ENCODE results near the gene LYPD4.

LYPD4 gene

DNA sequence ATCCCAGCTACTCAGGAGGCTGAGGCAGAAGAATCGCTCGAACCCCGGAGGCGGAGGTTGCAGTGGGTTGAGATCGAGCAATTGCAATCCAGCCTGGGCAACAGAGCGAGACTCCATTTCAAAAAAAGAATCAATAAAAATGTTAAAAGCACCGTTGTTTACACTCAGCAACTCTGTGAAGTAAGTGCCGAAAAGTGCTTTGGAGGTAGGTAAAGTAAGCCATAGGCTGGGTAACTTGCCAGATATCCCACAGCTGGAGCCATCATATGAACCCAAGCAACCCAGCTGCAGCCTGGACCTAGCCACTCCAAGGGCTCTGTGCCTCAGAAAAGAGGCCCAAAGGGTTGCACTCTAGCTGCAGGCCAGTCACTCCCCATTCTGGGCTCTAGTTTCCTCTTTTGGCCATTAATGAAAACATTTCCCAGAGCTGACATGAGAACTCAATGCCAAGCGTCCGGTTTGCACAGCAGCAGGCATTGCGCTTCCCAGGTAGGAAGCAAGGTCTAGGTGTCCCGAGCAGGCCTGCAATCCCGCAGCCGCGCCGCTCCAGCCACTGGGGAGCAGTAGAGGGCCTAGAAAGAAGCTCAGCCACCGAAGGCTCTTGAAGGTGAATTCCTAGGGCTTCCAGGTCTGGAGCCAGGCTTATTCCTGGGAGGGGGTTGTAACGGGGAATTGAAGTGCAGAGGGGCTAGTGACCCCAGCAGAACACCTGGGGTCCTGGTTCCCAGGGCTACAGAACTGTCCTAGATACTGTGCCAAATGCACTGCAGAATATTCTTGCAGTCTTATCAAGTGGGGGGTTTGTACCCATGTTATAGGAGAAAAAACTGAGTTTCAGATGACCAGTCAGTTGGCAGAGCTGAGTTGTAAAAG, 28.5 kb upstream of the LYPD4 start:
- DNase-seq (ENCODE audit: low spot score) = peak; percentile 72

DNA sequence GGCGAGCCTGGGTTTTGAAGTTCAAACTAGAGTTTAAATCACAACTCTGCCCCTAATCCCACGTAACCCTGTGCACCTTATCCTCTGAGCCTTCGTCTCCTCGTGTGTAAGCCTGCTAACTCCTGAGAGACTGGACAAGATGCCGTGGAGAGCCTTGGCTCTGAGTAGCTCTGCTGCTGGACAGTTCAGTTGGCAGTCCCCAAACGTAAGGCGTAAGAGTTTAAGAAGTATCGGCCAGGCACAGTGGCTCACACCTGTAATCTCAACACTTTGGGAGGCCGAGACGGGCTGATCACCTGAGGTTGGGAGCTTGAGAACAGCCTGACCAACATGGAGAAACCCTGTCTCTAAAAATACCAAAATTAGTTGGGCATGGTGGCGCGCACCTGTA, 27.9 kb upstream of the LYPD4 start:
- DNase-seq (ENCODE audit: low spot score) = no peak

DNA sequence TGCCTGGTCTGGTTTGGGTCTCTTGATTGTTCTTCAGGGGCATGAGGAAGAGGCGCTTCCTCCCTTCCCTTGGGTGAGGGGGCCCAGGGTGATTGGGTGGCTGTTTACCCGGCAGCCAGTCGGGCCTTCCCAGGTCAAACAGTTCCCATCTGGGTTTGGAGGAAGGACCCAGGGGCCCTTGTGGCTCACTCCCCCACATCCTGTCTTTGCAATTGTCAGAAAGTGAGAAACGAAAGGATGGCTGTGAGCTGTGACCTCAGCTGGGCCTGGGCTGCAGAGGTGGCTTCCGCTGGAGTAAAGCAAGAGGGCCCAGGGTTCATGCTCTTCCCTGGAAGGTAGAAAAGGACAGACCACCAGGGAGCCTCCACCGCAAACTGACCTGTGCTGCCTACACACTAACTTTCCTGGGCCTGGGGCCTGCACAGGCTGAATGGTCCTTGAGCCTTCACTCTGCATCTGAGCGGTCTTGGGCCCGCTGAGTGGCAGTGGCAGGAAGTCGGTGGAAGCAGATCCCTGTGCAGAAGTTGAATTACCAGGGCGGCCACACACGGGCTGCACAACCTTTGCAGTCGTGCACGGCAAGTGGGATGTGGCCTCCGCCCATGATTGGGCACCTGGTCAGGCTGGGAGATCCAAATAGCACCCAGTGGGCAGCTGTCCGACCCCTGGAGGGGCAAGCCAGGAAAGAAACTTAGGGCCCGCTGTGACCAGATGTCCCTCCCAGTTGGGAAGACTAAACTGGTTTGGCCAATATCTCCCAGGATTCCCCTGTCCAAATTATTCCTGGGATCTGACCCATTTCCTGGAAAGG, 27.3 kb upstream of the LYPD4 start:
- DNase-seq (ENCODE audit: low spot score) = no peak

DNA sequence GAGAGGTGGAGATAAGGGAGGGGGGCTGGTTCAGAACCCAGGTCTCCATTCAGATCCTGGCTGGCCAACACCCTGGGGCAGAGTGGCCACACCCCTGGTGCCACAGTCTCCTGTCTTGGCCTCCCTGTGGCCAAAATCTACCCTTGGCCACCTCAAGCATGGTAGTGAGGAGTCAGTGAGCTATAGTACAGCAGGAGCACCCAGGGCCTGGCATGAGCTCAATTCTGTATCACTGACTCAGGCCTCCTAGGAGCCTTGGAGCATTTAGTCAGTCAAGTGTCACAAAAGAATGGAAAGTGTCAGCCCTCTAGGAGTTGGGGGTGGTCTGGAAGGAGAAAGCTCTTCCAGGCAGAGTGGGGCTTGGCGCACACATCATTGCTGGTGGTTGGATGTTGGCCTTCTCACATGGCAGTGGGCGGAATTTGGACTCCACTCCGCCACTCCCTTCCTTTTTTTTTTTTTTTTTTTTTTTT, 26.0 kb upstream of the LYPD4 start:
- peak; percentile 82 for DNase-seq (ENCODE audit: low spot score)

DNA sequence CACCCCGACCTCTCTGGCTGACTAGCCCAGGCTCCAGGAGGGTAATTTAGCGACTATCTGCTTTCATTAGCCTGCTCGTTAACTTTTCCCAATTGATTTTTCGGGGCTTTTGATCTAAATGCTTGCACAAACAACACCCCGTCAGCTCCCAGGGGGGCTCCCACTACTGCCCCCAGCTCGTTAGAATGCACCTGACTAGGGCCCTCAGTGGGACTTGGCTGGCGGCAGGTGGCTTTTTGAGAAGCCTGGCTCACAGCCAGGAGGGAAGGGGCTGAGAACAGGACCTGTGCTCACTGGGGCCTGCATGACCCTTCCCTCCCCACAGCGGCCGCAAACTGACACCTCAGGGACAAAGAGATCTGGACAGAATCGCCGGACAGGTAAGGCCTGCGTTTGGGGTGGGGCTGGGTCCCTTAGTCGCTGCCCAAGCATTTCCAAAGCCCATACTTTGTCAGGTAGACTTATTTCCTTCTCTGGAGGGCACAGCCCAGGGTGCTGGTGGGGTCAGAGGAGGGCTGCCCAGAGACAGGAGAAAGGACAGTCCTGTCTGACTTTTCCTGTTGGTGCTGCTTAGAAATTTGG, 25.0 kb upstream of the LYPD4 start:
- no peak for DNase-seq (ENCODE audit: low spot score)

DNA sequence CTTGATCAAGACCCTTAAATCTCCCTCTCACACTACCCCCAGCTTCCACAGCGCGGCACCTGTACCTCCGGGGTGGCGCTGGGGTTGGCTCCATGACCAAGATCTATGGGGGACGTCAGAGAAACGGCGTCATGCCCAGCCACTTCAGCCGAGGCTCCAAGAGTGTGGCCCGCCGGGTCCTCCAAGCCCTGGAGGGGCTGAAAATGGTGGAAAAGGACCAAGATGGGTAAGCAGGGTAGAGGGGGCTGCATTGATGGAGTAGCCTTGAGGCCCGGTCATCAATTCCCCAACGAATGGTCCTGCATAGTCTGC, 24.5 kb upstream of the LYPD4 start:
- DNase-seq (ENCODE audit: low spot score) = no peak

DNA sequence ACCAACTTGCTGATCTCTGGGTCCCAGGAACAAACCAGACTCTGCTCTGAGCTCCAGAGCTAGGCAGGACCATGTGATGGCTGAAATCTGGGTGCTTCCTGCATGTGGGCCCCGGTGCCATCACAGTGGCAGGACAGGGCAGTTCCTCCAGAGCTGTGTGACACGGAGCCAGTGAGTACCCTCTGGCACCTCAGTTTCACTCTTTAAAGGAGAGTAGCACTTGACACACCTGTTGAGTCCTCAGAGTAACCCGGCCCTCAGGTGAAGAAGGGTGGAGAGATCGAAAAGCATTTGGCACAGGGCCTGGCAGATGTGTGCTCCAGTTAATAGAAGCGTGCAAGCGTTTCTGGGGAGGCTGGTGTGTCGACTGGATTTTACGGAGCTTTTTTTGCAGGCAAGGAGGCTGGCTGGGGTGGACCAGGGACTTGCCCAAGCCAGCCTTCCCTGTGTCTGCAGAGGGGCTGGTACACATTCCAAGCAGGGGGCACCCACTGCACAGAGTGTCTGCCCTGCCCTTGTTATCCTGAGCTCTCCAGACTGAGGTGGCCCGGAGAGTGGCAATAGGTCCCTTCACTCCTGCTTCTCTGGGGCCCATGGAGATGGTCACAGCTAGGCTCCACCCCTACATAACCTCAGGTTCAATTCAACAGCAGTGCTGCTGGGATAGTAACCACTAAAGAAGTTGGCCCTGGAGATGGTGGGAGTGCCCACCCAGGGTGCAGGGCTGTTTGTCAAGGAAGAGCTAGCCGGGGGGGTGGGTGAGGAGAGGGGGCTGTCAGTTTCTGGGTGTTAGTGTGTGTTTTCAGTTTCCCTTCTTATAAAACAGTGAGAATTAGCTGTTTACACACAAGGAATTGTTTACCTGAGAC, 23.9 kb upstream of the LYPD4 start:
- DNase-seq (ENCODE audit: low spot score) = no peak

DNA sequence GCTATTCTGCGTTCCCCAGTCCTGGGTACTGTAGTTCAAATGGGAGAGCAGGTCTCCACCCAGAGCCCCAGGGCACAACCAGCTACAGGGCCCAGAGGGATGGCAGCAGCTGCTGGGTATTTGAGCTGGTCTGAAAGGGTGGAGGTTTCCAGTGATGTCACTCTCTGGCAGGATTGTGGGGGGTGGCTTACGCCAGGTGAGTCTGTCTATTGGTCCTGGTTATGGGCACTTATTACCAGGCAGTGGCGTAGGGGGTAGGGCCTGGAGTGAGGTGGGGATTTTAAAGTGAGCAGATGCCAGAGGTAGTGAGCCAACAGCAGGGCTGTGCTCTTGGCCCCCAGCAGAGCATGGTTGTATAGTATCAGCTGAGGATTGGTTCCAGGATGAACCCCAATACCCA, 21.8 kb upstream of the LYPD4 start:
- DNase-seq (ENCODE audit: low spot score) = no peak

DNA sequence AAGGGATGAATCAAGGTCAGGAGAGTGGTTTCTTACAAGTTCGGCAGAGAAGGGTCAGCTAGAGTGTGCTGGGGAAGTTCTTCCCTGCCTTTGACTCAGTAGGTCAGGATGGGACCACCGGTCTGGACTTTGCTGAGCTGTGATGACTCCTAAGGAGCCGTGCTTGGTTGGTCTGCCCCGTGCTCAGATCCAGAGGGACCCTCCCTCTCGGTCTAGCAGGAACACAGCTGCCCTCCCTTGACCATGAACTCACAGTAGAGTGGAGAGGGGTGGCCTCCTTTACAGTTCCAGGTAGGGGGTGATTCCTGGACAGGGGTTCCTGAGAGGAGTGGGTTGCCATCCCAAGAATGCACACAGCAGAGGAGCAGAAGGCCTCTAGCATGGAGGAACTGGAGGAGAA, 19.9 kb upstream of the LYPD4 start:
- DNase-seq (ENCODE audit: low spot score) = no peak

DNA sequence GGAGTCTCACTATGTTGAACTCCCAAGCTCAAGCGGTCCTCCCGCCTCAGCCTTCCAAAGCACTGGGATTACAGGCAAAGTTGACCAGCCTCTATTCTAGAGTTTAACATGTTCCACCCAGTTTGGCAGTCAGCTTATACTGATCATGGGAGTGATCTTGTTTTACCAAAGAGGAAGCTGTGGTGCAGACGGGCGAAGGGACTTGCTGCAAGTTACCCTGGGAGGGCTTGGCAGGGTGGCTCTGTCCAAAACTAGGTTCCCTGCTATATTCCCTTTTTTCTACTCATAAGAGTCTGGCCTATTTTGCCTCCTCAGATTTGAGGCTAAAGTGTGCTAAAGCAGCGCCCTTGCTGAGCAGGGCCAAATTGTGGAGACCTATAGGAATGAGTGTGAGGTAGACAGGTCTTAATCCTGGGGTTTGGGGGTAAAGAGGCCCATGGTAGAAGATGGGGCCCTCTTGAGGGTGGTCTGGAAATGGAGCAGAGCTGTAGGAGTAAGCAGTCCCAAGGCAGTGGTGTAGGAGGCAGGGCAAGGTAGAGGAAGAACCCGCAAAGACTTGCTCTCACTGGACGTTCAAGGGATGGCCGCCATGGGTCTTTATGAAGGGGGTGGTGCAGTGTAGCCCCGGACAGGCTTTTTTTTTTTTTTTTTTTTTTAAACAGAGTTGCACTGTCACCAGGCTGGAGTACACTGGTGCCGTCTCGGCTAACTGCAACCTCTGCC, 18.9 kb upstream of the LYPD4 start:
- DNase-seq (ENCODE audit: low spot score) = no peak

DNA sequence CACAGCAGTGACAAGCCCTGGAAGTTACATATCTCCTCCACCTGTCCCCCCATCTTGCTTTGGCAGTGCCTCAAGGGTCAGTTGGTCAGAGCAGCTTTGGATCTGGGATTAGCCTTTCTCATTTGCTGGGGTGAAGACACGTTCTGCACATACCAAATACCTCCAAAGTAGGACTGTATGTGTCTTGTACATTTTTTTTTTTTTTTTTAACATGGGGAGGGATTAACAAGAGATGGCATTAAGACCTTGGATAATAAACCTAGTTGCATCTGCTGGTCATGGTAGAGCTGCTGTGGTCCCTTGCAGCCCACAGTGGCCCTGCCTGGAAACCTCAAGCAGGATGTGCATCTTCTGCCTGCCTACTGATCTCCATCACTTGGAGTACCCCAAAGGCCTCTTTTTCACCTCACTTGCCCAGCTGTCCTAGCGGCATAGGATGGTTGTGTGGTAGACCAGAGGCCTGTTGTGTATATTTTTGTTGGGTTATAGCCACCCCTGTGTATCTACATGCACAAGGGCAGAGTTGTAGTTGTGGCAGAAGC, 18.0 kb upstream of the LYPD4 start:
- DNase-seq (ENCODE audit: low spot score) = no peak

DNA sequence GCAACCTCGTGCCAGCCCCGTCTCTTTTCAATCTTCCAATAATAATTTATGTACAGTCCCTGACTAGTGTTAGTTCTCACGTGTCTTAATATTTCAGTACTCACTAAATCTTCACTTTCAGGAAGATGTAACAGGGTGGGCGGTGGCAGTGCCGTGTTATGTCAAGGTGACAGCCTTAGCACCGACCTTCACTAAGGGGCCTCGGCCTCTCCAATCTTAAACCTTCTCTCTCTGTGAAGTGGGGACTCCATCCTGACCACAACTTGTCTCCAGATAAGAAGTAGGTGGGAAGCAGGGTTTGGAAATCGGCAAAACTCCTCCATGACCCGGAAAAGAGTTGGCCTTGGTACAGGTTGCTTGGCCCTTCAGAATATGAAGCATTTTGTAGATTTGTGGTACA, 17.4 kb upstream of the LYPD4 start:
- no peak for DNase-seq (ENCODE audit: low spot score)

DNA sequence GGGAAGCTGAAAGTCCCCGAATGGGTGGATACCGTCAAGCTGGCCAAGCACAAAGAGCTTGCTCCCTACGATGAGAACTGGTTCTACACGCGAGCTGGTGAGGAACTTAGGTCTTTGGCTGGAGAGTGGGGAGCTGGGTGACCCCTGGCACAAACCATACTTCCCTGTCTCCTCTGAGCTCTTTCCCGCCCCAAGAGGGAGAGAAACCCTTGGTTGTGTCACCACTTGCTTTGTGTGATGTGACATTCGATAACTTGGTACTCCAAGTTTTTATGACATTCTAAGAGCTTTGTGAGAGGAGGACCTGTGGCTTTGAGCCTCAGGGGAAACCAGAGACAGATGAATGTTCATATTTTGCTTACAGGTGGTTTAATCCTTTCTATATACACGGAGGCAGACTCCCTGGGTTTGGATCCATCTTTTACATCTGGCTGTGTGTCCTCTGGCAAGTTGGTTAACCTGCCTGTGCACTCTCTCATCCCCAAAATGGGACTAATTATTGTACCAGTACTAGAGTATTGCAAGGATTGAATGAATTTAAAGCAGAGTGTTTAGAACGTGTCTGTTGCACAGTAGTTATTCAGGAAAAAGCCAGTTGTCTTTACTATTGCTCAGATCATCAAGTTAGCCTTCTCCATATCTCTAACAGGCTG, 16.8 kb upstream of the LYPD4 start:
- no peak for DNase-seq (ENCODE audit: low spot score)

DNA sequence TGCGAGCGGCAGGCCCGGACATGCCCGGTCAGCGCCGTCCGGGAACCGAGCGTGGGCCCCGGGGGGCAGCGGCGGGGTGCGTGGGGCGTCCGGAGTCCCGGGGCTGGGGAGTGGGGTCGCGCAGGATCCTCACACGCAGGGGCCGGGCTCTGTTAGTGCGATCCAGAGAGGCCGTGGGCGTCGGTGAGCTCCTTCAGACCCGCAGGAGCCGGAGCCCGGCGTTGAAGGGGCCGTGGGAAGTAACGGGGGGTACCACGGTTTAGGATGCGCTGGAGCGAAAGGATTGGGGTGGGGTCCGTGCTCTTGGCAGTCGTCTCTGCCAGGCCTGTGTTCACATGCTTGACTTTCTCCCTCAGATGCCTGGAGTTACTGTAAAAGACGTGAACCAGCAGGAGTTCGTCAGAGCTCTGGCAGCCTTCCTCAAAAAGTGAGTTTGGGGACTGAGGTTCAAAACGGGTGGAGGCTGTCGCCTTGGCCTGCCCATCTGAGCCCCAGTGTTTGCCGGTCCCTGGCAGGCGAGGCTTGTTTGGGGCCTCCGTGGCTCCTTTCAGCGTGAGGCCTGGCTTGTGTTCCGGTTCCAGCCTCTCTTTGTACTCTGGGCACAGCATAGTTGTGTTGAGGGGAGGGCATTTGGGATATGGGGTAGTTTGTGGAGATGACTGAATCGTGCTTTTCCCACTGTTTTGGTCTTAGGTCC, 16.1 kb upstream of the LYPD4 start:
- no peak for DNase-seq (ENCODE audit: low spot score)

DNA sequence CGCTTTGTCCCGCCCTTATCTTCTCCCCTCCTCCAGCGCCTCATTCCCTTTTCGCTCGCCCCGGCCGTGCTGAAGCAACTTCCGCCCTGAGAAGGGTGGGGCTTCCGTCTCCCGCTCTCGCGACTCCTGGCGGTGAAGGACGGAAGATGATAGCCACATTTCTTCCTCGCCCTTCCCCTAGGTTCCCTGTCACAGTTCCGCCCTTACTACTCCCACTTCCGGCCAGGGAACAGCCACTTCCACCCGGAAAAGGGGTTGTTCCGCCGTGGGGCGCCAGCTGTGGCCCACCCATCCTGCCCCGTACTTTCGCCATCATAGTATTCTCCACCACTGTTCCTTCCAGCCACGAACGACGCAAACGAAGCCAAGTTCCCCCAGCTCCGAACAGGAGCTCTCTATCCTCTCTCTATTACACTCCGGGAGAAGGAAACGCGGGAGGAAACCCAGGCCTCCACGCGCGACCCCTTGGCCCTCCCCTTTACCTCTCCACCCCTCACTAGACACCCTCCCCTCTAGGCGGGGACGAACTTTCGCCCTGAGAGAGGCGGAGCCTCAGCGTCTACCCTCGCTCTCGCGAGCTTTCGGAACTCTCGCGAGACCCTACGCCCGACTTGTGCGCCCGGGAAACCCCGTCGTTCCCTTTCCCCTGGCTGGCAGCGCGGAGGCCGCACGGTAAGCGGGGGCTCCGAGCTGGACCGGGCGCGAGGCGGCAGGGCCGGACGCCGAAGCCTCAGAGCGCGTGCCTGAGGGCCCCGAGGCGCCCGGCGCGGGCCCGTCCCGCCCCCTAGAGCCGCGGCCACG, 15.3 kb upstream of the LYPD4 start, which contains the start of gene RPS19:
Gene RPS19 (plus strand): TSS at position 638 of the 801 bp plus-strand sequence. CDS start 520 bp downstream, outside the sequence.
- peak; percentile 95 for DNase-seq (ENCODE audit: low spot score)

DNA sequence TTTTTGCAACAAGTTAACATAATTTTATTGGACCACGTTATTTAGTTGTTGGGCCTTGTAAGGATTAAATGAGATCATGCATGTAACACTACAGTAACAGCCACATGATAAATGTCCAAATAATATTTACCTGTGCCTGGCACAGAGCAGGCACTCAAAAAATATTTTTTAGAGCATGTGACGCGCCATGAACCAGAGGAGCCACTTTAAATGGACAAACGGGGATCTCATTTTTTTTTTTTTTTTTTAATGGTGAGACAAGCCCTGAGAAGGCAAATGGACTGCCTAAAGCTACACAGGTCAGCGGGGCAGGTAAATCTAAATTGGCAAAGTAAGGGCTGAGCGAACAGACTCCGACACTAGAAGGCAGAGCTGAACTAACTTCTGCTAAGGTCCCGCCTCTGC, 14.7 kb upstream of the LYPD4 start:
- DNase-seq (ENCODE audit: low spot score) = no peak

DNA sequence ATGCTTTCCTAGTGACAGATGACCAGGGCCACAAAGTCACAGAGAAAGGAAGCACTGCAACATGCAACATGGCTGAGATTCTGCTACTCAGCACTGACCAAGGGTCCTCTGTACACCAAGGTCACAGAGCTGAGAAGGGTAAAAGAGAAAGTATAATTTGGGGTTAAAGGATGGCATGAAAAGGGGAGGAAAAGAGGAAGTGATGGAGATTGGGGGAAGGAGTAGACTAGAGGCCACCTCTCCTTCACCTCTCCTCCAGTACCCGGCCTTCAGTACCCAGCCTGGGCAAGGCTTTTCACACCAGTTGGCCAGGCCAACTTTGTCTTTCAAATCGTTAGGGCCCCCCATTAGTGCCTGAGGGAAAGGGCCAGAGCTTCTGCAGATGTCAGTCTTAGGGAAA, 9.3 kb upstream of the LYPD4 start:
- no peak for DNase-seq (ENCODE audit: low spot score)

DNA sequence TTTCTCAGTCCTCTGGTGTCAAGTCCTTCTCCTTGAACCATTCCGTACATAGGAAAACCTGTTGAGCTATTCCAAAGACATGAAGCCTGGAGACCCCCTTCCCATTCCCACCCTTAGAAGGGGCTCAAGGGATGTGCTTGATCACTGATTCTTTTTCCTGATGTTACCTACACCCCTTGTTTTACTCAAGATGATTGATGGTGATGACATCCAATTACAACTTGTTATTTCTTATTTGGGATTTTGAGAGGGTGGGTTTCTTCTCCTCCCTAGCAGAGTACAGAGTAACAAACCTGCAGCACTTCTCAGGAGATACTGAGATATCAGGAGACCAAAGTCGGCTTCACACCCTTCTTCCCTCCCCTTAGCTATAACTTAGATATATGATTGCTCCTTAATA, 8.9 kb upstream of the LYPD4 start:
- DNase-seq (ENCODE audit: low spot score) = no peak

DNA sequence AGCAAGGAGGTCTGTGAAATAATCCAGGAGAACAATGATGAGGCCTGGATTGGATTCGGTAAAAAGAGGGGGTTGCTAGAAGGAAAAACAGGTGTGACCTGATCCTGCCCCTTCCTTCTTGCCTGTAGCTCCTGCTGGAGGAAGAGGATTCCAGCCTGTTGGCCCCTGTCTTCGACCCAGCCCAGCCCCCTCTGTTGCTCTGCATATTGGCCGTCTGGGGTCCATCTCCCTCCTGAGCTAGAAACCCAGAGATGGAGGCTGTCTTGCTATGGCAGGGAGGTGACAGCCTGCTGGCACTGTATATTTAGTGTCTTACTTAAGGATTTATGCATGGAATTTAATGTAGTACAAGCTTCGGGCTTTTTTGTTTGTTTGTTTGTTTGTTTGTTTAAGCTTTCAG, 7.0 kb upstream of the LYPD4 start:
- DNase-seq (ENCODE audit: low spot score) = no peak
